Fibroblast of the aortic adventitia (primary cell): ENCODE results near the gene BANF2. TPM values are rescaled to one million over a fixed set of nuclear protein-coding genes. Genes with fewer than 3 reads are reported as not detected.
"Not testable (repeated sequence)": the region's sequence is repeated elsewhere in the genome, so short reads cannot be mapped to it uniquely, and the experiment has no call there.

ENCODE experiments used
- DNase-seq: peaks from one replicate; pipeline ENCODE4 v3.0.0-alpha.2; 2010; ENCODE audit warnings: low read depth
- H3K4me3 ChIP-seq: 2 replicates; pipeline ENCODE4 v1.5.1; 2011; ENCODE audit warnings: low read depth, mild to moderate bottlenecking, control low read depth, low read length, moderate library complexity
- CTCF ChIP-seq: IDR thresholded peaks from 2 replicates; pipeline ENCODE4 v1.5.1; 2011; ENCODE audit warnings: mild to moderate bottlenecking, low read length, control low read depth, inconsistent platforms; ENCODE audit not compliant: insufficient read depth
- total RNA-seq: library from RNA; depleted of rRNA; stranded (reverse); fragments of >200 nt; gene quantifications from 2 replicates; pipeline ENCODE4 v1.2.3, GENCODE V29; 2012; ENCODE audit warnings: low replicate concordance

BANF2 gene
- total RNA-seq, 1 donor = not detected

- no peak overlapping the region for H3K4me3 ChIP-seq
- TF ChIP-seq CTCF = no peak
- DNase-seq = no peak
These were observed 871 bp downstream of the BANF2 start for GRCh38 chr20:17700637-17701036.

GRCh38 chr20:17701826-17702225 is 2.1 kb downstream of the BANF2 start:
- H3K4me3 ChIP-seq = no peak overlapping the region
- TF ChIP-seq CTCF = no peak
- DNase-seq = no peak

GRCh38 chr20:17704589-17705317 is 5.0 kb downstream of the BANF2 start:
- no peak overlapping the region for H3K4me3 ChIP-seq
- no peak for DNase-seq
- no peak for TF ChIP-seq CTCF

GRCh38 chr20:17705916-17706315 is 6.2 kb downstream of the BANF2 start:
- no peak for DNase-seq
- TF ChIP-seq CTCF = no peak
- H3K4me3 ChIP-seq = no peak overlapping the region

- TF ChIP-seq CTCF = no peak
- no peak overlapping the region for H3K4me3 ChIP-seq
- DNase-seq = no peak
These were observed 6.9 kb downstream of the BANF2 start for GRCh38 chr20:17706632-17707031.

- DNase-seq, H3K4me3 ChIP-seq: not testable (repeated sequence)
These were observed 8.2 kb downstream of the BANF2 start for GRCh38 chr20:17707951-17708350.

- DNase-seq = no peak
- TF ChIP-seq CTCF = no peak
These were observed 9.1 kb downstream of the BANF2 start for GRCh38 chr20:17708675-17709360.

More at GRCh38 chr20:17708675-17709360, 9.1 kb downstream of the BANF2 start:
- H3K4me3 ChIP-seq = no peak overlapping the region
